ENCODE data around the gene CXXC1. TPM values are rescaled to one million over a fixed set of nuclear protein-coding genes. Genes with fewer than 3 reads are reported as not detected.

Gene CXXC1
- total RNA-seq, 1 donor from 2014 or later: 35.0 TPM

- DNase-seq (ENCODE audit: low spot score): no peak
- Histone ChIP-seq H3K36me3 (no peaks in the 10 kb centered on the region), H3K79me2 (ENCODE audit: low read depth) (no peaks in the 10 kb centered on the region), H3K4me3 (no peak overlapping the region), H2AFZ (replicated peaks) (no peak overlapping the region), H3F3A (ENCODE audit: low read depth) (no peaks in the 10 kb centered on the region), H3K4me2 (no peak overlapping the region), H4K20me1 (ENCODE audit: low read depth) (no peaks in the 10 kb centered on the region), H3K9me3 (ENCODE audit: low read depth) (peaks cover 5% of the 10 kb centered on the region), H3K9ac (no peak overlapping the region), H3K4me1 (peaks cover 10% of the 10 kb centered on the region), H3K27ac (no peak overlapping the region), H3K27me3 (no peaks in the 10 kb centered on the region)
- H3K27ac Mint-ChIP-seq: no peak overlapping the region
- H3K9me3 Mint-ChIP-seq: peaks cover 3% of the 10 kb centered on the region
- H3K4me1 Mint-ChIP-seq: no peaks in the 10 kb centered on the region
- TF ChIP-seq EZH2 (IDR thresholded peaks at IDR 0.05) (no peak), EZH2phosphoT487 (IDR thresholded peaks at IDR 0.05) (no peak), CTCF (IDR thresholded peaks at IDR 0.05) (no peak)
- no peaks in the 10 kb centered on the region for H3K36me3 Mint-ChIP-seq
- no peaks in the 10 kb centered on the region for H3K27me3 Mint-ChIP-seq (ENCODE audit: insufficient read depth, low read depth)
- no peak overlapping the region for H3K4me3 Mint-ChIP-seq
Observed at GRCh38 chr18:50330176-50330575, 42.7 kb upstream of the CXXC1 start.

- H3K4me1 Mint-ChIP-seq: no peaks in the 10 kb centered on the region
Observed at GRCh38 chr18:50327983-50328382, 40.5 kb upstream of the CXXC1 start.

GRCh38 chr18:50320719-50321118 lies 33.2 kb upstream of the CXXC1 start:
- H3K9ac ChIP-seq: no peak overlapping the region
- H3K4me2 ChIP-seq: peak overlapping the region; percentile 51
- H3K79me2 ChIP-seq (ENCODE audit: low read depth): no peaks in the 10 kb centered on the region
- TF ChIP-seq CTCF (IDR thresholded peaks at IDR 0.05) (no peak), EZH2 (IDR thresholded peaks at IDR 0.05) (no peak)
- no peaks in the 10 kb centered on the region for H3K4me1 Mint-ChIP-seq
- peaks cover 11% of the 10 kb centered on the region for H3K4me1 ChIP-seq
- no peak overlapping the region for H3K4me3 Mint-ChIP-seq
- H3K27me3 Mint-ChIP-seq (ENCODE audit: insufficient read depth, low read depth): no peaks in the 10 kb centered on the region
- H4K20me1 ChIP-seq (ENCODE audit: low read depth): no peaks in the 10 kb centered on the region
- H3K9me3 ChIP-seq (ENCODE audit: low read depth): no peaks in the 10 kb centered on the region
- H3K27ac ChIP-seq: no peak overlapping the region
- H3K4me3 ChIP-seq: no peak overlapping the region
- DNase-seq (ENCODE audit: low spot score): no peak
- H3K27me3 ChIP-seq: no peaks in the 10 kb centered on the region
- H2AFZ ChIP-seq (replicated peaks): peak overlapping the region; percentile 38
- peaks cover 3% of the 10 kb centered on the region for H3K36me3 ChIP-seq
- H3F3A ChIP-seq (ENCODE audit: low read depth): no peaks in the 10 kb centered on the region
- H3K27ac Mint-ChIP-seq: no peak overlapping the region
- H3K9me3 Mint-ChIP-seq: no peaks in the 10 kb centered on the region
- H3K36me3 Mint-ChIP-seq: no peaks in the 10 kb centered on the region

More at GRCh38 chr18:50327983-50328382, 40.5 kb upstream of the CXXC1 start:
- H3K36me3 Mint-ChIP-seq: no peaks in the 10 kb centered on the region
- Histone ChIP-seq H3K4me3 (no peak overlapping the region), H3F3A (ENCODE audit: low read depth) (no peaks in the 10 kb centered on the region), H2AFZ (replicated peaks) (no peak overlapping the region), H3K4me1 (peaks cover 4% of the 10 kb centered on the region), H4K20me1 (ENCODE audit: low read depth) (no peaks in the 10 kb centered on the region), H3K9me3 (ENCODE audit: low read depth) (peaks cover 5% of the 10 kb centered on the region), H3K27ac (no peak overlapping the region), H3K79me2 (ENCODE audit: low read depth) (no peaks in the 10 kb centered on the region), H3K36me3 (no peaks in the 10 kb centered on the region), H3K27me3 (no peaks in the 10 kb centered on the region), H3K4me2 (no peak overlapping the region), H3K9ac (no peak overlapping the region)
- no peak for TF ChIP-seq EZH2 (IDR thresholded peaks at IDR 0.05)
- no peak for TF ChIP-seq EZH2phosphoT487 (IDR thresholded peaks at IDR 0.05)
- no peak for TF ChIP-seq CTCF (IDR thresholded peaks at IDR 0.05)
- H3K27ac Mint-ChIP-seq: no peak overlapping the region
- peaks cover 3% of the 10 kb centered on the region for H3K9me3 Mint-ChIP-seq
- DNase-seq (ENCODE audit: low spot score): no peak
- H3K27me3 Mint-ChIP-seq (ENCODE audit: insufficient read depth, low read depth): no peaks in the 10 kb centered on the region
- no peak overlapping the region for H3K4me3 Mint-ChIP-seq
